Measurements from ENCODE around the gene WDHD1. TPM values are rescaled to one million over a fixed set of nuclear protein-coding genes. Genes with fewer than 3 reads are reported as not detected.

Gene WDHD1
- total and polyA plus RNA-seq, 2 of the 8 experiments (the other 6 are each of a cell fraction or from before 2014, with no cell fraction given) = 17.8 to 87.9 TPM

DNA sequence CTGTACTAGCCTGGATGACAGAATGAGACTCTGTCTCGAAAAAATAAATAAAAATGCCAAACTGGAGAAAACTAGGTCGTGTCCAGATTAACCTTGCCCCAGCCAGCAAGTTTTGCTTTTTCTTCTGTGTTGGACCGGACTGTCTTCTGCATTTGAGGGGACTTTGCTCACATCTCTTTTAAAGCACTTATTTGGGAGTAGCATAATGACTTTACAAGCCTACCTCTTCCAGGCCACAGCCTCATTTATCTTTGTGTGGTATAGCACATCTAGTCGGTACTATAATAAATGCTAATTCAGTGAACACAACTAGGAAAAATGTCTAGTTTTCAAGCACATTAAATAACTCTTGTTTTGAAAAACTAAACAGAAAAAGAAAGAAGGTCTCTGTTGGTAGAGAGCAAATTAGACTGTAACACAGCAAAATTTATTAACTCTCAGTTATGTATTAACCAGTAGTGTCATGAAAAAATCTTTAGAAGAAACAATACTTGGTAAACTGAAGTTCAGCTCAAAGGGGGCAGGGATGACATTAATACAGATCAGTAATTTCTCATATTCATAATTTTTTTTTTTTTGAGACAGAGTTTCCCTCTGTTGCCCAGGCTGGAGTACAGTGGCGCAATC, 52.0 kb downstream of the WDHD1 start (continued):
- TF ChIP-seq, protein P1, sequence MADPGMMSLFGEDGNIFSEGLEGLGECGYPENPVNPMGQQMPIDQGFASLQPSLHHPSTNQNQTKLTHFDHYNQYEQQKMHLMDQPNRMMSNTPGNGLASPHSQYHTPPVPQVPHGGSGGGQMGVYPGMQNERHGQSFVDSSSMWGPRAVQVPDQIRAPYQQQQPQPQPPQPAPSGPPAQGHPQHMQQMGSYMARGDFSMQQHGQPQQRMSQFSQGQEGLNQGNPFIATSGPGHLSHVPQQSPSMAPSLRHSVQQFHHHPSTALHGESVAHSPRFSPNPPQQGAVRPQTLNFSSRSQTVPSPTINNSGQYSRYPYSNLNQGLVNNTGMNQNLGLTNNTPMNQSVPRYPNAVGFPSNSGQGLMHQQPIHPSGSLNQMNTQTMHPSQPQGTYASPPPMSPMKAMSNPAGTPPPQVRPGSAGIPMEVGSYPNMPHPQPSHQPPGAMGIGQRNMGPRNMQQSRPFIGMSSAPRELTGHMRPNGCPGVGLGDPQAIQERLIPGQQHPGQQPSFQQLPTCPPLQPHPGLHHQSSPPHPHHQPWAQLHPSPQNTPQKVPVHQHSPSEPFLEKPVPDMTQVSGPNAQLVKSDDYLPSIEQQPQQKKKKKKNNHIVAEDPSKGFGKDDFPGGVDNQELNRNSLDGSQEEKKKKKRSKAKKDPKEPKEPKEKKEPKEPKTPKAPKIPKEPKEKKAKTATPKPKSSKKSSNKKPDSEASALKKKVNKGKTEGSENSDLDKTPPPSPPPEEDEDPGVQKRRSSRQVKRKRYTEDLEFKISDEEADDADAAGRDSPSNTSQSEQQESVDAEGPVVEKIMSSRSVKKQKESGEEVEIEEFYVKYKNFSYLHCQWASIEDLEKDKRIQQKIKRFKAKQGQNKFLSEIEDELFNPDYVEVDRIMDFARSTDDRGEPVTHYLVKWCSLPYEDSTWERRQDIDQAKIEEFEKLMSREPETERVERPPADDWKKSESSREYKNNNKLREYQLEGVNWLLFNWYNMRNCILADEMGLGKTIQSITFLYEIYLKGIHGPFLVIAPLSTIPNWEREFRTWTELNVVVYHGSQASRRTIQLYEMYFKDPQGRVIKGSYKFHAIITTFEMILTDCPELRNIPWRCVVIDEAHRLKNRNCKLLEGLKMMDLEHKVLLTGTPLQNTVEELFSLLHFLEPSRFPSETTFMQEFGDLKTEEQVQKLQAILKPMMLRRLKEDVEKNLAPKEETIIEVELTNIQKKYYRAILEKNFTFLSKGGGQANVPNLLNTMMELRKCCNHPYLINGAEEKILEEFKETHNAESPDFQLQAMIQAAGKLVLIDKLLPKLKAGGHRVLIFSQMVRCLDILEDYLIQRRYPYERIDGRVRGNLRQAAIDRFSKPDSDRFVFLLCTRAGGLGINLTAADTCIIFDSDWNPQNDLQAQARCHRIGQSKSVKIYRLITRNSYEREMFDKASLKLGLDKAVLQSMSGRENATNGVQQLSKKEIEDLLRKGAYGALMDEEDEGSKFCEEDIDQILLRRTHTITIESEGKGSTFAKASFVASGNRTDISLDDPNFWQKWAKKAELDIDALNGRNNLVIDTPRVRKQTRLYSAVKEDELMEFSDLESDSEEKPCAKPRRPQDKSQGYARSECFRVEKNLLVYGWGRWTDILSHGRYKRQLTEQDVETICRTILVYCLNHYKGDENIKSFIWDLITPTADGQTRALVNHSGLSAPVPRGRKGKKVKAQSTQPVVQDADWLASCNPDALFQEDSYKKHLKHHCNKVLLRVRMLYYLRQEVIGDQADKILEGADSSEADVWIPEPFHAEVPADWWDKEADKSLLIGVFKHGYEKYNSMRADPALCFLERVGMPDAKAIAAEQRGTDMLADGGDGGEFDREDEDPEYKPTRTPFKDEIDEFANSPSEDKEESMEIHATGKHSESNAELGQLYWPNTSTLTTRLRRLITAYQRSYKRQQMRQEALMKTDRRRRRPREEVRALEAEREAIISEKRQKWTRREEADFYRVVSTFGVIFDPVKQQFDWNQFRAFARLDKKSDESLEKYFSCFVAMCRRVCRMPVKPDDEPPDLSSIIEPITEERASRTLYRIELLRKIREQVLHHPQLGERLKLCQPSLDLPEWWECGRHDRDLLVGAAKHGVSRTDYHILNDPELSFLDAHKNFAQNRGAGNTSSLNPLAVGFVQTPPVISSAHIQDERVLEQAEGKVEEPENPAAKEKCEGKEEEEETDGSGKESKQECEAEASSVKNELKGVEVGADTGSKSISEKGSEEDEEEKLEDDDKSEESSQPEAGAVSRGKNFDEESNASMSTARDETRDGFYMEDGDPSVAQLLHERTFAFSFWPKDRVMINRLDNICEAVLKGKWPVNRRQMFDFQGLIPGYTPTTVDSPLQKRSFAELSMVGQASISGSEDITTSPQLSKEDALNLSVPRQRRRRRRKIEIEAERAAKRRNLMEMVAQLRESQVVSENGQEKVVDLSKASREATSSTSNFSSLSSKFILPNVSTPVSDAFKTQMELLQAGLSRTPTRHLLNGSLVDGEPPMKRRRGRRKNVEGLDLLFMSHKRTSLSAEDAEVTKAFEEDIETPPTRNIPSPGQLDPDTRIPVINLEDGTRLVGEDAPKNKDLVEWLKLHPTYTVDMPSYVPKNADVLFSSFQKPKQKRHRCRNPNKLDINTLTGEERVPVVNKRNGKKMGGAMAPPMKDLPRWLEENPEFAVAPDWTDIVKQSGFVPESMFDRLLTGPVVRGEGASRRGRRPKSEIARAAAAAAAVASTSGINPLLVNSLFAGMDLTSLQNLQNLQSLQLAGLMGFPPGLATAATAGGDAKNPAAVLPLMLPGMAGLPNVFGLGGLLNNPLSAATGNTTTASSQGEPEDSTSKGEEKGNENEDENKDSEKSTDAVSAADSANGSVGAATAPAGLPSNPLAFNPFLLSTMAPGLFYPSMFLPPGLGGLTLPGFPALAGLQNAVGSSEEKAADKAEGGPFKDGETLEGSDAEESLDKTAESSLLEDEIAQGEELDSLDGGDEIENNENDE (IDR thresholded peaks at IDR 0.05; ENCODE audit: insufficient replicate concordance, low read length) = no peak
- TF ChIP-seq GABPA (IDR thresholded peaks at IDR 0.05; ENCODE audit: borderline replicate concordance, insufficient read depth, low read length) (no peak), EGR1 (IDR thresholded peaks at IDR 0.05; ENCODE audit: borderline replicate concordance, low read depth, low read length) (no peak), RBBP5 (IDR thresholded peaks at IDR 0.05; ENCODE audit: borderline replicate concordance, low read depth, low read length) (no peak)

All from H1 (cell line).